ENCODE results near the gene TNK2. TPM values are rescaled to one million over a fixed set of nuclear protein-coding genes. Genes with fewer than 3 reads are reported as not detected.

The TNK2 gene
- total and polyA plus RNA-seq, 2 of the 13 experiments (the other 11 are each of a cell fraction or from before 2014, with no cell fraction given) = 4.6 to 5.8 TPM

DNA sequence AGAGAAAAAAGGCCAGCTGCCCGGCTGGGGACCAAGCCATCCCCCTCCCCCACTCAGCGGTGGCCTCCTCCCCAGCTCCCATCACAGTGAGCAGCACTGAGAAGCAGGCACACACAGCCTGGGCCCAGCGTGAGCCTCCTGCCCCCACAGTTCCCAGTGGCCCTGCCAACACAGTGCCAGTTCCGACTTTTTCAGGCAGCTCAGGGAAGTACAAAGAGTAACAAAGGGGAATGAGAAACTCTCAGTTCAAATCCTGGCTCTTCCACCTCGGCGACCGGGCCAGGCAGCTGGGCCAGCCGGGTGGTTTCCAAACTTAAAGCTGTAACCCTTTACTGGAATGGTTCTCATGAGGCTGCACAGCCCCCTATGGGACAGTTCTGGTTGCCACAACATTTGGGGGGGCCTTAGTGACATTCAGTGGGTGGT is 18.5 kb downstream of the TNK2 start:
- H3K79me2 ChIP-seq (ENCODE audit: insufficient read depth, low read length) = no peaks in the 10 kb centered on the region
- DNase-seq (ENCODE audit: low spot score) (no peak), ATAC-seq (no peak), FAIRE-seq (no peak)
- peaks cover 58% of the 10 kb centered on the region for H3K4me1 ChIP-seq (ENCODE audit: insufficient read depth, low read length)
- no peak overlapping the region for H2AFZ ChIP-seq (ENCODE audit: low read length)
- no peaks in the 10 kb centered on the region for H3K36me3 ChIP-seq (replicated peaks in 1 of 2; ENCODE audit: control insufficient read depth in 1 of 2, insufficient read depth in 2 of 2, low read length in 2 of 2)
- POLR2A ChIA-PET = no interaction called here
- no peak overlapping the region for H3K27ac ChIP-seq (ENCODE audit: extremely low read length, insufficient read depth, low read length)
- 76% methylated on average over 5 of the region's 8 CpGs for WGBS (ENCODE audit: low lambda C conversion rate)
- intact Hi-C loops (cut with micrococcal nuclease; ENCODE audit: unreplicated experiment) (no loop called here), in situ Hi-C loops (cut with HindIII; ENCODE audit: extremely low pct_ligation_motif_present, low pct_unique_long_range_greater_than_20kb) (loop anchor here (5.0 kb wide), 1 partner anchor 33 kb away; no protein-coding TSS in a partner anchor)
- no peak overlapping the region for H3K9ac ChIP-seq (ENCODE audit: insufficient read depth, low read depth, low read length)
- peak overlapping the region; percentile 38 for H3K4me2 ChIP-seq (ENCODE audit: low read depth, low read length)
- no peaks in the 10 kb centered on the region for H3K9me3 ChIP-seq (ENCODE audit: low read length)
- H4K20me1 ChIP-seq (ENCODE audit: insufficient read depth, low read length) = peaks cover 3% of the 10 kb centered on the region
- H3K4me3 ChIP-seq (replicated peaks in 1 of 3; ENCODE audit: insufficient read depth in 1 of 3, low read depth in 2 of 3, low read length in 3 of 3) = 0 out of 6 replicates have a peak overlapping the region, but pooled peaks of 1 of the 3 experiments have one; percentile 21
- H3K27me3 ChIP-seq (ENCODE audit: control insufficient read depth in 1 of 2, insufficient read depth in 2 of 2, low read length in 2 of 2) = 0 out of 5 replicates have a peak, but pooled peaks cover 0 to 8% of the 10 kb centered on the region in 2 experiments
- BruUV-seq (replicated peaks) = no TSS peak
- CTCF ChIA-PET (ENCODE audit: low intra/inter-chr PET ratio, low total read pairs) = no interaction called here
- TF ChIP-seq, protein P1, sequence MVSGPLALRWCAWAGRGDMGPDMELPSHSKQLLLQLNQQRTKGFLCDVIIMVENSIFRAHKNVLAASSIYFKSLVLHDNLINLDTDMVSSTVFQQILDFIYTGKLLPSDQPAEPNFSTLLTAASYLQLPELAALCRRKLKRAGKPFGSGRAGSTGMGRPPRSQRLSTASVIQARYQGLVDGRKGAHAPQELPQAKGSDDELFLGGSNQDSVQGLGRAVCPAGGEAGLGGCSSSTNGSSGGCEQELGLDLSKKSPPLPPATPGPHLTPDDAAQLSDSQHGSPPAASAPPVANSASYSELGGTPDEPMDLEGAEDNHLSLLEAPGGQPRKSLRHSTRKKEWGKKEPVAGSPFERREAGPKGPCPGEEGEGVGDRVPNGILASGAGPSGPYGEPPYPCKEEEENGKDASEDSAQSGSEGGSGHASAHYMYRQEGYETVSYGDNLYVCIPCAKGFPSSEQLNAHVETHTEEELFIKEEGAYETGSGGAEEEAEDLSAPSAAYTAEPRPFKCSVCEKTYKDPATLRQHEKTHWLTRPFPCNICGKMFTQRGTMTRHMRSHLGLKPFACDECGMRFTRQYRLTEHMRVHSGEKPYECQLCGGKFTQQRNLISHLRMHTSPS (CRISPR knock-in tag; IDR thresholded peaks at IDR 0.05; ENCODE audit: low read depth) = no peak
- TF ChIP-seq ZNF777 (CRISPR knock-in tag; IDR thresholded peaks at IDR 0.05) (no peak), BHLHE40 (IDR thresholded peaks at IDR 0.05; ENCODE audit: low read length) (no peak), DZIP1 (CRISPR knock-in tag; IDR thresholded peaks at IDR 0.05) (no peak), NR1H2 (CRISPR knock-in tag; IDR thresholded peaks at IDR 0.05; ENCODE audit: borderline replicate concordance, low read depth) (no peak), PRPF4 (IDR thresholded peaks at IDR 0.05; ENCODE audit: low read depth, low read length, poor library complexity, severe bottlenecking) (no peak), TFDP2 (CRISPR knock-in tag; IDR thresholded peaks at IDR 0.05) (no peak), MED8 (CRISPR knock-in tag; IDR thresholded peaks at IDR 0.05; ENCODE audit: insufficient replicate concordance) (no peak), RXRA (CRISPR knock-in tag; IDR thresholded peaks at IDR 0.05) (0 out of 2 replicates have a peak, but pooled peaks have one; percentile 5), ZBTB38 (CRISPR knock-in tag; IDR thresholded peaks at IDR 0.05) (0 out of 2 replicates have a peak, but pooled peaks have one; percentile 5), NONO (IDR thresholded peaks at IDR 0.05) (no peak), NONO (CRISPR knock-in tag; conservative IDR thresholded peaks at IDR 0.05) (no peak)
- TF ChIP-seq, protein P2, sequence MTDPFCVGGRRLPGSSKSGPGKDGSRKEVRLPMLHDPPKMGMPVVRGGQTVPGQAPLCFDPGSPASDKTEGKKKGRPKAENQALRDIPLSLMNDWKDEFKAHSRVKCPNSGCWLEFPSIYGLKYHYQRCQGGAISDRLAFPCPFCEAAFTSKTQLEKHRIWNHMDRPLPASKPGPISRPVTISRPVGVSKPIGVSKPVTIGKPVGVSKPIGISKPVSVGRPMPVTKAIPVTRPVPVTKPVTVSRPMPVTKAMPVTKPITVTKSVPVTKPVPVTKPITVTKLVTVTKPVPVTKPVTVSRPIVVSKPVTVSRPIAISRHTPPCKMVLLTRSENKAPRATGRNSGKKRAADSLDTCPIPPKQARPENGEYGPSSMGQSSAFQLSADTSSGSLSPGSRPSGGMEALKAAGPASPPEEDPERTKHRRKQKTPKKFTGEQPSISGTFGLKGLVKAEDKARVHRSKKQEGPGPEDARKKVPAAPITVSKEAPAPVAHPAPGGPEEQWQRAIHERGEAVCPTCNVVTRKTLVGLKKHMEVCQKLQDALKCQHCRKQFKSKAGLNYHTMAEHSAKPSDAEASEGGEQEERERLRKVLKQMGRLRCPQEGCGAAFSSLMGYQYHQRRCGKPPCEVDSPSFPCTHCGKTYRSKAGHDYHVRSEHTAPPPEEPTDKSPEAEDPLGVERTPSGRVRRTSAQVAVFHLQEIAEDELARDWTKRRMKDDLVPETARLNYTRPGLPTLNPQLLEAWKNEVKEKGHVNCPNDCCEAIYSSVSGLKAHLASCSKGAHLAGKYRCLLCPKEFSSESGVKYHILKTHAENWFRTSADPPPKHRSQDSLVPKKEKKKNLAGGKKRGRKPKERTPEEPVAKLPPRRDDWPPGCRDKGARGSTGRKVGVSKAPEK (CRISPR knock-in tag; IDR thresholded peaks at IDR 0.05; ENCODE audit: borderline replicate concordance) = no peak
